ENCODE measurements around the gene COL5A1. TPM values are rescaled to one million over a fixed set of nuclear protein-coding genes. Genes with fewer than 3 reads are reported as not detected.
"Not testable (repeated sequence)": the region's sequence is repeated elsewhere in the genome, so short reads cannot be mapped to it uniquely, and the experiment has no call there.

COL5A1 gene
- total RNA-seq, 6 donors from 2014 or later = 7.5 to 75.4 (median 27.4) TPM

DNA sequence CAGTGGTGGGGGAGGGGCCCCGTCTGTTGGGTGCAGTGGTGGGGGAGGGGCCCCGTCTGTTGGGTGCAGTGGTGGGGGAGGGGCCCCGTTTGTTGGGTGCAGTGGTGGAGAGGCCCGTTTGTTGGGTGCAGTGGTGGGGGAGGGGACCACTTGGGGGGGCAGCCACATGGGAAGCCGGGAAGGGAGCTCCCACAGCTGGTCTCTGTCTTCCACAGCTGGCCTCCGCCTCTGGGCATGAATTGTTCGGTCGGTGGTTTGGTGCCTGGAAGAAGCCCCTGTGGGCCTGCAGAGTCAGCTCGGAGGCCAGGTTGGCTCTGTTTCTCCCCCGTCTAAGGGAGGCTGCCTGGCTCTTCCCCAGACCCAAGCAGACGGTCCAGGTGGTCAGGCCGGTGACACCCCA, 69.3 kb downstream of the COL5A1 start:
- Histone ChIP-seq H3K4me3 (no peak overlapping the region), H3K4me1 (peaks cover 4 to 8% (median 5%) of the 10 kb centered on the region in 4 donors), H3K27ac (no peak overlapping the region), H3K27me3 (no peaks in the 10 kb centered on the region), H3K9me3 (no peaks in the 10 kb centered on the region), H3K36me3 (no peaks in the 10 kb centered on the region)
- TF ChIP-seq POLR2A (IDR thresholded peaks at IDR 0.05) (no peak), POLR2AphosphoS5 (IDR thresholded peaks at IDR 0.05) (no peak), EP300 (IDR thresholded peaks at IDR 0.05) (no peak)
- ATAC-seq (ENCODE audit: low FRiP score in 2 of 2) (no peak), DNase-seq (no peak)
- WGBS, 2 donors = 65 to 81% methylated on average over 5 to 10 of the region's 12 CpGs

- Histone ChIP-seq H3K27me3 (no peaks in the 10 kb centered on the region), H3K36me3 (no peaks in the 10 kb centered on the region), H3K4me1 (peaks cover 0 to 8% (median 2%) of the 10 kb centered on the region in 4 donors), H3K27ac (no peak overlapping the region), H3K9me3 (no peaks in the 10 kb centered on the region), H3K4me3 (no peak overlapping the region)
- TF ChIP-seq EP300 (IDR thresholded peaks at IDR 0.05) = no peak
- no peak for TF ChIP-seq POLR2AphosphoS5 (IDR thresholded peaks at IDR 0.05)
- TF ChIP-seq, protein P1, sequence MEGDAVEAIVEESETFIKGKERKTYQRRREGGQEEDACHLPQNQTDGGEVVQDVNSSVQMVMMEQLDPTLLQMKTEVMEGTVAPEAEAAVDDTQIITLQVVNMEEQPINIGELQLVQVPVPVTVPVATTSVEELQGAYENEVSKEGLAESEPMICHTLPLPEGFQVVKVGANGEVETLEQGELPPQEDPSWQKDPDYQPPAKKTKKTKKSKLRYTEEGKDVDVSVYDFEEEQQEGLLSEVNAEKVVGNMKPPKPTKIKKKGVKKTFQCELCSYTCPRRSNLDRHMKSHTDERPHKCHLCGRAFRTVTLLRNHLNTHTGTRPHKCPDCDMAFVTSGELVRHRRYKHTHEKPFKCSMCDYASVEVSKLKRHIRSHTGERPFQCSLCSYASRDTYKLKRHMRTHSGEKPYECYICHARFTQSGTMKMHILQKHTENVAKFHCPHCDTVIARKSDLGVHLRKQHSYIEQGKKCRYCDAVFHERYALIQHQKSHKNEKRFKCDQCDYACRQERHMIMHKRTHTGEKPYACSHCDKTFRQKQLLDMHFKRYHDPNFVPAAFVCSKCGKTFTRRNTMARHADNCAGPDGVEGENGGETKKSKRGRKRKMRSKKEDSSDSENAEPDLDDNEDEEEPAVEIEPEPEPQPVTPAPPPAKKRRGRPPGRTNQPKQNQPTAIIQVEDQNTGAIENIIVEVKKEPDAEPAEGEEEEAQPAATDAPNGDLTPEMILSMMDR (IDR thresholded peaks at IDR 0.05) = no peak
- no peak for TF ChIP-seq POLR2A (IDR thresholded peaks at IDR 0.05)
- 39 to 50% methylated on average over 2 of the region's 2 CpGs for WGBS, 2 donors
- ATAC-seq (ENCODE audit: low FRiP score in 2 of 2) (no peak), DNase-seq (no peak)
Observed at GRCh38 chr9:134712243-134712642, 70.6 kb downstream of the COL5A1 start.

GRCh38 chr9:134712926-134713325, 71.3 kb downstream of the COL5A1 start:
- no peaks in the 10 kb centered on the region for H3K36me3 ChIP-seq
- H3K4me3 ChIP-seq = no peak overlapping the region
- H3K27ac ChIP-seq = no peak overlapping the region
- H3K4me1 ChIP-seq = peaks cover 0 to under 1% (median 0%) of the 10 kb centered on the region in 4 donors
- no peak for ATAC-seq (ENCODE audit: low FRiP score in 2 of 2)
- 82% methylated on average over 9 of the region's 10 CpGs; no CpG with 5 or more reads in 1 of the 2 donors for WGBS, 2 donors
- DNase-seq = no peak
- no peaks in the 10 kb centered on the region for H3K9me3 ChIP-seq
- no peak for TF ChIP-seq POLR2AphosphoS5 (IDR thresholded peaks at IDR 0.05)
- TF ChIP-seq EP300 (IDR thresholded peaks at IDR 0.05) = no peak
- no peak for TF ChIP-seq POLR2A (IDR thresholded peaks at IDR 0.05)
- TF ChIP-seq, protein P1 (IDR thresholded peaks at IDR 0.05) = no peak
- H3K27me3 ChIP-seq = no peaks in the 10 kb centered on the region

DNA sequence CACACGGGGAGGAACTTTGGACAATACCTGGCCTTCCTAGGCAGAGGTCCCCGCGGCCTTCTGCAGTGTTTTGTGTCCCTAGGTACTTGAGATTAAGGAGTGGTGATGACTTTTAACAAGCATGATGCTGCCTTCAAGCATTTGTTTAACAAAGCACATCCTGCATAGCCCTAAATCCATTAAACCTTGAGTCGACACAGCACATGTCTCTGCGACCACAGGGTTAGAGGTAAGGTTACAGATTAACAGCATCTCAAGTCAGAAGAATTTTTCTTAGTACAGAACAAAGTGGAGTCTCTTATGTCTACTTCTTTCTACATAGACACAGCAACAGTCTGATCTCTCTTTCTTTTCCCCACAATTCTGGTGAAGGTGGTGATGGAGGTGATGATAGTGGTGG, 73.9 kb downstream of the COL5A1 start:
- not testable (repeated sequence) for DNase-seq; H3K4me3 ChIP-seq; H3K27me3 ChIP-seq; H3K9me3 ChIP-seq; H3K4me1 ChIP-seq; H3K27ac ChIP-seq; ATAC-seq (ENCODE audit: low FRiP score in 2 of 2); H3K36me3 ChIP-seq
- 74 to 78% methylated on average over 5 of the region's 5 CpGs for WGBS, 2 donors

GRCh38 chr9:134716067-134716466, 74.5 kb downstream of the COL5A1 start:
- no peak for ATAC-seq (ENCODE audit: low FRiP score in 2 of 2)

DNA sequence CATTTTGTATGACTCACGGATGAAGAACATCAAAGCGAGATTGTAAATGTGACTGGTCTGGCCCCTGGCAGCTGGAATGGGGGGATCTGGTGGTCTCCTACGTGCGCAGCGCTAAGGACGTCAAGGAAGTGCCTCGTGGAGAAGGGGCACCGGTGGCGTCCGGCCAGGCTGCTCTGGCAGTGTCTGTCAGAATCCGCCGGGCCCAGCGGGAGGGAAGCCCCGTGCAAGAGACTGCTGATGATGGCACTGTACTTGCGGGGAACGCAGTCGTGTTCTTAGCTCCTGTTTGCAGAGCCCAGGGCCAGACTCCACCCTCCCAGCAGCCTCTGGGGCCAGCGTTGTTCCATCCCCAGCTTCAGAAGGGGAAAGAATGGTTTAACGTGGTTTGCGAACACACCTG, 75.5 kb downstream of the COL5A1 start:
- H3K27ac ChIP-seq = no peak overlapping the region
- H3K36me3 ChIP-seq = no peaks in the 10 kb centered on the region

More at GRCh38 chr9:134716067-134716466, 74.5 kb downstream of the COL5A1 start:
- Histone ChIP-seq H3K27me3 (no peaks in the 10 kb centered on the region), H3K9me3 (no peaks in the 10 kb centered on the region), H3K36me3 (no peaks in the 10 kb centered on the region), H3K27ac (no peak overlapping the region), H3K4me3 (no peak overlapping the region), H3K4me1 (no peaks in the 10 kb centered on the region)
- WGBS, 2 donors = 81 to 83% methylated on average over 6 of the region's 8 CpGs
- DNase-seq = no peak
- TF ChIP-seq POLR2A (IDR thresholded peaks at IDR 0.05) = no peak

More for the DNA sequence above, 75.5 kb downstream of the COL5A1 start:
- H3K4me1 ChIP-seq = no peaks in the 10 kb centered on the region
- WGBS, 2 donors = 87 to 91% methylated on average over 11 to 20 of the region's 20 CpGs
- H3K4me3 ChIP-seq = no peak overlapping the region
- ATAC-seq (ENCODE audit: low FRiP score in 2 of 2) (no peak), DNase-seq (peak in 1 of 2 donors; percentile 68)
- no peaks in the 10 kb centered on the region for H3K9me3 ChIP-seq
- TF ChIP-seq EP300 (IDR thresholded peaks at IDR 0.05) (no peak), POLR2A (IDR thresholded peaks at IDR 0.05) (no peak), POLR2AphosphoS5 (IDR thresholded peaks at IDR 0.05) (no peak)
- TF ChIP-seq, protein P1 (IDR thresholded peaks at IDR 0.05) = no peak
- H3K27me3 ChIP-seq = no peaks in the 10 kb centered on the region

All from upper lobe of left lung (tissue), 6 donors.